Left lung (tissue), 10 donors: ENCODE data around the gene WARS2. TPM values are rescaled to one million over a fixed set of nuclear protein-coding genes. Genes with fewer than 3 reads are reported as not detected.

ENCODE experiments used
- ATAC-seq: fragments of 200-7000 bp; cut with Tn5 transposase; one replicate; pipeline ENCODE4 v1.9.1; 2020; ENCODE audit warnings: moderate library complexity
- DNase-seq, 4 donors: peaks; one replicate each; pipeline ENCODE4 v3.0.0-alpha.2; 2013 to 2020
- H3K27ac ChIP-seq, 2 donors: fragments of 200-600 bp; sonication (generic) in 1 of 2; one replicate each; pipeline versions ENCODE4 v1.5.0 to v1.8.0; 2020 to 2021
- H3K27me3 ChIP-seq, 2 donors: fragments of 200-600 bp; sonication (generic) in 1 of 2; one replicate each; pipeline versions ENCODE4 v1.5.0 to v1.8.0; 2020 to 2021
- H3K36me3 ChIP-seq, 2 donors: fragments of 200-600 bp; sonication (generic) in 1 of 2; one replicate each; pipeline versions ENCODE4 v1.5.0 to v1.8.0; 2020 to 2021
- H3K4me1 ChIP-seq, 2 donors: fragments of 200-600 bp; one replicate each; pipeline ENCODE4 v1.8.0; 2021
- H3K4me3 ChIP-seq, 2 donors: fragments of 200-600 bp; sonication (generic) in 1 of 2; one replicate each; pipeline versions ENCODE4 v1.5.0 to v1.8.0; 2020 to 2021; ENCODE audit warnings: mild to moderate bottlenecking in 1 of 2
- H3K9me3 ChIP-seq, 2 donors: fragments of 200-600 bp; sonication (generic) in 1 of 2; one replicate each; pipeline versions ENCODE4 v1.5.0 to v1.8.0; 2020 to 2021
- intact Hi-C, 2 donors: fragments of 100-400 bp; cut with DNase I; formaldehyde crosslinking; loops; one replicate each; pipeline versions ENCODE4 v1.11.2 to v1.14.2; 2022
- polyA plus RNA-seq, 6 donors: library from polyadenylated mRNA; unstranded; fragments of 120-200 nt; gene quantifications; one replicate each; pipeline ENCODE4 v1.2.1, GENCODE V29; 2013; ENCODE audit not compliant: insufficient read length in 6 of 6
- total RNA-seq, 2 donors: library from RNA; stranded (reverse); fragmentation: NEBNext Ultra II Directional; extraction: Animal tissue kit (Norgen Biotek cat#: 25700); gene quantifications; one replicate each; pipeline ENCODE4 v1.2.1, GENCODE V29; 2021
- TF ChIP-seq, protein P1 (sequence below), 2 donors: fragments of 200-600 bp; sonication (generic) in 1 of 2; IDR thresholded peaks; one replicate each; pipeline versions ENCODE4 v1.5.0 to v1.8.0; 2021; ENCODE audit warnings: antibody characterized with exemption in 2 of 2
- donor health status: DM: no; HTN: yes; CAD: no.
- donor health status: DM: no; HTN: no; CAD: no.

The WARS2 gene
- total and polyA plus RNA-seq, 8 donors, result 12.7 to 26.0 (median 19.6) TPM

DNA sequence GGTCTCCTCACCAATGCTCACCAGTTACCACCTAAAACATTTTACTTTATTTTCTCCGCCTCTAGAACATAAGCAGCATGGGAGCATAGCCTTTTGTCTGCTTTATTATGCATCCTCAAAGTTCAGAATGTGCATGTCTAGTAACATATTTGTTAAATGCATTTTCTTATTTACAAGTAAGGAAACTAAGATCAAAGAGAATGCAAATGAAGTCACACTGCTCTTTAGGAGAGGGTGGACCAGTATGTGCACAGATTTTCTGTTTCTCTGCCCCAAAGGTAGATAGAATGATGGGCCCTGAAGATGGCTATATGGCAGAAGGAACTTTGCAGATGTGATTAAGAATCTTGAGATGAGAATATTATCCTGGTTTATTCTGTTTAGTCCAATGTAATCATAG lies 9.7 kb upstream of the WARS2 start:
- H3K4me3 ChIP-seq, result no peak overlapping the region

DNA sequence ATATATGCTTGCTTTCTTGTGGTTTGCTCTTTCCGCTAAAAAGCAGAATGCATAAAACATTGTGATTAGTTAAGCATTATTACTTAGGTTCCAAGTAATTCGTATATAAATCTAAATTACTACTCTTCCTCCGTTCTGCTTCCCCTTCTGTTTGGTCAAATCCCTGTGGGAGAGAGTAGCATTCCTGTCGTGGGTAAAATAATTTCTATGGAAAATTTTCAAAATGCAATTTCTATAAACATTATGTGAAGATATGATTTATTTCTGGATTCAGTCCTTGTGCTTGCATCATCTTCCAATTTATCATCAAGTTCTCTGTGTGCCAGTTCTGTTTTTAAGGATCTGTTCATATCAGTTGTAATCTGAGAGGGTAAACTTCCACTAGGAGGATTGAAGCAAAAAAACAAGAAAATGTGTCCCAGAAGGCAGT lies 7.2 kb upstream of the WARS2 start:
- DNase-seq, result no peak
- intact Hi-C loops, result no loop called here
- no peak for ATAC-seq
- H3K4me1 ChIP-seq, result no peaks in the 10 kb centered on the region
- TF ChIP-seq, protein P1, sequence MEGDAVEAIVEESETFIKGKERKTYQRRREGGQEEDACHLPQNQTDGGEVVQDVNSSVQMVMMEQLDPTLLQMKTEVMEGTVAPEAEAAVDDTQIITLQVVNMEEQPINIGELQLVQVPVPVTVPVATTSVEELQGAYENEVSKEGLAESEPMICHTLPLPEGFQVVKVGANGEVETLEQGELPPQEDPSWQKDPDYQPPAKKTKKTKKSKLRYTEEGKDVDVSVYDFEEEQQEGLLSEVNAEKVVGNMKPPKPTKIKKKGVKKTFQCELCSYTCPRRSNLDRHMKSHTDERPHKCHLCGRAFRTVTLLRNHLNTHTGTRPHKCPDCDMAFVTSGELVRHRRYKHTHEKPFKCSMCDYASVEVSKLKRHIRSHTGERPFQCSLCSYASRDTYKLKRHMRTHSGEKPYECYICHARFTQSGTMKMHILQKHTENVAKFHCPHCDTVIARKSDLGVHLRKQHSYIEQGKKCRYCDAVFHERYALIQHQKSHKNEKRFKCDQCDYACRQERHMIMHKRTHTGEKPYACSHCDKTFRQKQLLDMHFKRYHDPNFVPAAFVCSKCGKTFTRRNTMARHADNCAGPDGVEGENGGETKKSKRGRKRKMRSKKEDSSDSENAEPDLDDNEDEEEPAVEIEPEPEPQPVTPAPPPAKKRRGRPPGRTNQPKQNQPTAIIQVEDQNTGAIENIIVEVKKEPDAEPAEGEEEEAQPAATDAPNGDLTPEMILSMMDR (IDR thresholded peaks at IDR 0.05), result no peak
- H3K9me3 ChIP-seq, result no peaks in the 10 kb centered on the region
- no peak overlapping the region for H3K27ac ChIP-seq
- H3K36me3 ChIP-seq, result peaks cover 0 to 3% of the 10 kb centered on the region in 2 donors
- H3K4me3 ChIP-seq, result no peak overlapping the region
- no peaks in the 10 kb centered on the region for H3K27me3 ChIP-seq

More for the DNA sequence above, 9.7 kb upstream of the WARS2 start:
- Histone ChIP-seq H3K4me1 (no peaks in the 10 kb centered on the region), H3K27me3 (no peaks in the 10 kb centered on the region), H3K27ac (no peak overlapping the region), H3K9me3 (no peaks in the 10 kb centered on the region), H3K36me3 (peaks cover 0 to 5% of the 10 kb centered on the region in 2 donors)
- TF ChIP-seq, protein P1 (IDR thresholded peaks at IDR 0.05), result no peak
- intact Hi-C loops, result no loop called here
- ATAC-seq (no peak), DNase-seq (no peak)

DNA sequence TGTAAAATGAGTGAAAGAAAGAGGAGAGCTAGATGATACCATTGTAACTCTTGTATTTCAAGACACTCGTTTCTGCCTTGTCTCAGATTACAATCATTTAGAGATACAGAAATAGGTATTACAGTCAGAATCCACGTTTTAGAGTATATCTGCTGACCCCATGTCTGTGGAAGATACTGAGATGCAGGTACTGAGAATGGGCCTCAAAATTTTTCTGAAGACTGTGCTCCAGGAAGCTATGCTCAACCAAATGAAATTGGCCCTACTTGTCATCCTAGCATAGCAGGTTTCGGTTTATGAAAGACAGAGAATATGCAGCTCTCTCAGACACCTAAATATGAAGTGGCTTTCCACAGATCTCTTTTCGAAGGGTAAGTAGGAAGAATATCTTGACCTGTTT lies 6.0 kb upstream of the WARS2 start:
- Histone ChIP-seq H3K27ac (no peak overlapping the region), H3K9me3 (no peaks in the 10 kb centered on the region), H3K4me3 (no peak overlapping the region), H3K27me3 (no peaks in the 10 kb centered on the region), H3K4me1 (peaks cover 1 to 6% of the 10 kb centered on the region in 2 donors), H3K36me3 (peaks cover 0 to 3% of the 10 kb centered on the region in 2 donors)
- ATAC-seq (no peak), DNase-seq (no peak)
- TF ChIP-seq, protein P1 (IDR thresholded peaks at IDR 0.05), result no peak
- intact Hi-C loops, result no loop called here

DNA sequence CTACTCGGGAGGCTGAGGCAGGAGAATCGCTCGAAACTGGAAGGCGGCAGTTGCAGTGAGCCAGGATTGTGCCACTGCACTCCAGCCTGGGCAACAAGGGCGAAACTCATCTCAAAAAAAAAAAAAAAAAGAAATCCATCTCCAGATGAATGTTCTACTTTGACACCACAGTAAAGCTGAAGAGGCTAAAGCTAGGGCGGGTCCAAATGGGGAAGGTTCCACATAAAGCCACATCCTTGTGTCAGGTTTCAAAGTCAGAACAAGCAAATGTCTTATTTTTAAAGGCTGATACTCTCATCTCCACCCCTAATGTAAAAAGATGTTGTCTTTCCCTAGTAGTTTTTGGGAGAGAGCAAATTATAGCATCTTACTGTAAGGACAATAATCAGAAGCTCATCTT lies 4.4 kb upstream of the WARS2 start:
- intact Hi-C loops, result no loop called here
- Histone ChIP-seq H3K27me3 (no peaks in the 10 kb centered on the region), H3K36me3 (peaks cover 0 to 3% of the 10 kb centered on the region in 2 donors), H3K4me3 (no peak overlapping the region), H3K9me3 (no peaks in the 10 kb centered on the region), H3K4me1 (peaks cover 6 to 8% of the 10 kb centered on the region in 2 donors), H3K27ac (no peak overlapping the region)
- TF ChIP-seq, protein P1 (IDR thresholded peaks at IDR 0.05), result no peak
- DNase-seq (no peak), ATAC-seq (no peak)

DNA sequence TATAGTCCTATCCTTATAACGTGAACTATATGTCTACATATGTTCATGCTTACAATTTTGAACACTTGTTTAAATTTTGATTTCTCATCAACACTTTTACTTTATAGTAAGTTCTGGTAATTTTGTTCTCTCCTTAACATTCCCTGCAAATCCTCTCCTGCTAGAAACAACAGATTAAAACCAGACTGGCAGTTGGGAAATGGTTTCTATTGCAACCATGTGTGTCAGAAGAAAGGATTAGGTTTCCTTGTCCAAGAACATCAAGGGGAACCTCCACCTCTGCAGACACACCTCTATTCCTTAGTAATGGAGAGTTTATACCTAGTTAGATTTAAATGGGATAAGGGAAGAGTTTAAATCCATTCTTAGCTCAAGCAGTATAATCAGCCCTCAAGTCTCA lies 3.3 kb upstream of the WARS2 start:
- Histone ChIP-seq H3K27me3 (no peaks in the 10 kb centered on the region), H3K27ac (no peak overlapping the region), H3K9me3 (no peaks in the 10 kb centered on the region), H3K36me3 (peaks cover 0 to 3% of the 10 kb centered on the region in 2 donors), H3K4me3 (no peak overlapping the region), H3K4me1 (peaks cover 13 to 19% of the 10 kb centered on the region in 2 donors)
- no peak for ATAC-seq
- intact Hi-C loops, result no loop called here
- TF ChIP-seq, protein P1 (IDR thresholded peaks at IDR 0.05), result no peak
- DNase-seq, result no peak
